Activated CD4-positive, alpha-beta T cell treated with anti-CD3 and anti-CD28 coated beads, Interleukin-2, Interleukin-4, amounts not matched to agents 100 ng/mL and 50 ng/mL, durations not matched to agents 16 hours and 8 hours (primary cell): ENCODE data around the gene EFHC2.
A peak's percentile ranks its signal among the peaks of the same experiment; 100 is the strongest.
"Not testable (repeated sequence)": the region's sequence is repeated elsewhere in the genome, so short reads cannot be mapped to it uniquely, and the experiment has no call there.

Source experiments
- DNase-seq: peaks from one replicate; pipeline ENCODE4 v3.0.0-alpha.2; 2020; ENCODE audit warnings: low spot score

Gene EFHC2

GRCh38 chrX:44299177-44299576, 44.3 kb downstream of the EFHC2 start:
- DNase-seq, result no peak

- no peak for DNase-seq
Observed at GRCh38 chrX:44291468-44292092, 51.9 kb downstream of the EFHC2 start.

- DNase-seq, result no peak
Observed at GRCh38 chrX:44290718-44291117, 52.8 kb downstream of the EFHC2 start.

DNA sequence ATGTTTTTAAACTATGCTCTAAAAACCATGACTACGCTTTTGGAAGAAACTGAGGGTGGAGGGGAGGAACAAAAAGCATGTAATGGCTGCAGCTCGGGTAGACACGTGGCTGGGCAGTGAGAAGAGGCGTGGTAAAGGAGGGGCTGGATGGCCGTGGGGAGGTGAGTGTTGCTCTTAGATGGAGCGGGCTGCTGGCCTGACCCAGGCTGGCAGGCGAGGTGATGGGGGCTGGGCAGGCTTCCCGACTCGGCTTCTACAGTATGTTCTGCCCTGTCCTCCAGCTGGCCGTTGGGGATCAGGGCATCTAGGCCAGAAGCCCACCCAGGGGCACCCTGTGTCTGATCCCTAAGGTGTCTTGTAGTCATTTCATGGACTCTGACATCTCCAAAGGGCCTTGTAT, 60.7 kb downstream of the EFHC2 start:
- DNase-seq, result no peak

GRCh38 chrX:44280116-44280515, 63.4 kb downstream of the EFHC2 start:
- no peak for DNase-seq

- DNase-seq, result no peak
Observed at GRCh38 chrX:44274096-44274495, 69.4 kb downstream of the EFHC2 start.

- no peak for DNase-seq
Observed at GRCh38 chrX:44267861-44268260, 75.6 kb downstream of the EFHC2 start.

GRCh38 chrX:44267116-44267515, 76.4 kb downstream of the EFHC2 start:
- DNase-seq, result no peak

- no peak for DNase-seq
Observed at GRCh38 chrX:44265559-44265958, 77.9 kb downstream of the EFHC2 start.

DNA sequence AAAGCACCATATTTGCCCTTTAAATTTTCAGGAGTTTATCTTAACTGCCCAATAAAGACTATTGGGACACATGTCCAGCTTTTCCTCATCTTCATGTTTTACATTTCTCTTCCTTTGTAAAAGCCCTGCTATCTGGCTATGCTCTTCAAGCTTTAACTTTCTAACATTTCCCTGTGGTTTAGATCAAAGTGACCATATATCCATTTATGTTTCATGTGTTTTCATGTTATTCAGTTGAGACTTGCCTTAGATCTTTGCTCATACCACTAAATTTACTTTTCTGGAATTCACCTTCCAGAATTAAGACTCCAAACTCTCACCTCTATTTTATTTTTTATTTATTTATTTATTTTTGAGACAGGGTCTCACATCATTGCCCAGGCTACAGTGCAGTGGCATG, 78.5 kb downstream of the EFHC2 start:
- no peak for DNase-seq

DNA sequence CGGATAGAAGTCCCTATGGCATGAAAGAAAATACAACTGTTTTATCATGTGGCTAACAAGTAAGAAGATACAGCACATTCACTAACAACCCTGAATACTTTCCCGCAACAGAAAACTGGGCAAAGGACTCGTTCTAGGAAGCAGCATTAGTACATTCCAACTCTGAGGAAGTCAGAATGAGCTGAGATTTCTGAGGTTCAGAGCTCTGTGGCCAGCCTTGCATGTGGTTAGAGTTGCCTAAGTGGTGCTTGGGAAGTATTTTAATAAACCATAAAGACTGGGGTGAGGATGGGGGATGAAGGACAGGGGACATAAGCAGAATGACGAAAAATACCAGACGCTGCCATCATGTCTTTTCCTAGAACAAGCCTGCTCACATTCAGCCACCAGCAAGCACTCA, 82.2 kb downstream of the EFHC2 start:
- no peak for DNase-seq

DNA sequence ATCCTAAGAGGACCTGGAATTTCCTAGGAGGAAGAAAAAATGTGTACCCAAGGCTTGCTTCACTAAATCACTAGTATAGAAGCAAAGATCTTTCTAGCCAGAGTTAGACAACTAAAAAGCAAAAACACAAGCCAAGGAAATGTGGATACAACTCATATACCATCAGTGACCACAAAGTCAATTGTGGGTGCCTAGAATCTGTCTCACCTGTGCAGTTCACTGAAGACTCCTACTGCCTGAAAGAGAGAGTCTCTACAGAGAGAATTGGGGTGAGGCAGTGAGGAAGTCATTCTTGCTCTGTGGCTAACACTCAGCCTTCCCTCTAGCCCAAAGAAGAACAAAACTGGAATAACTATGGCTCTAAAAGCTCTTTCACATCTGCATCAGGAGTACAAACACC, 82.9 kb downstream of the EFHC2 start:
- no peak for DNase-seq

DNA sequence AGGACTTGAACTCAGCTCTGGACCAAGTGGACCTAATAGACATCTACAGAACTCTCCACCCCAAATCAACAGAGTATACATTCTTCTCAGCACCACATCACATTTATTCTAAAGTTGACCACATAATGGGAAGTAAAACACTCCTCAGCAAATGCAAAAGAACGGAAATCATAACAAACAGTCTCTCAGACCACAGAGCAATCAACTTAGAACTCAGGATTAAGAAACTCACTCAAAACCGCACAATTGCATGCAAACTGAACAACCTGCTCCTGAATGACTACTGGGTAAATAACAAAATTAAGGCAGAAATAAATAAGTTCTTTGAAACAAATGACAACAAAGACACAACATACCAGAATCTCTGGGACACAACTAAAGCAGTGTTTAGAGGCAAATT, 87.7 kb downstream of the EFHC2 start:
- DNase-seq, result not testable (repeated sequence)

GRCh38 chrX:44253575-44253942, 89.9 kb downstream of the EFHC2 start:
- no peak for DNase-seq

GRCh38 chrX:44252688-44253574, 90.5 kb downstream of the EFHC2 start:
- peak; percentile 38 for DNase-seq

- no peak for DNase-seq
Observed at GRCh38 chrX:44247468-44247867, 96.0 kb downstream of the EFHC2 start.

- DNase-seq, result no peak
Observed at GRCh38 chrX:44246826-44247225, 96.6 kb downstream of the EFHC2 start.

GRCh38 chrX:44245733-44246132, 97.7 kb downstream of the EFHC2 start:
- DNase-seq, result no peak

DNA sequence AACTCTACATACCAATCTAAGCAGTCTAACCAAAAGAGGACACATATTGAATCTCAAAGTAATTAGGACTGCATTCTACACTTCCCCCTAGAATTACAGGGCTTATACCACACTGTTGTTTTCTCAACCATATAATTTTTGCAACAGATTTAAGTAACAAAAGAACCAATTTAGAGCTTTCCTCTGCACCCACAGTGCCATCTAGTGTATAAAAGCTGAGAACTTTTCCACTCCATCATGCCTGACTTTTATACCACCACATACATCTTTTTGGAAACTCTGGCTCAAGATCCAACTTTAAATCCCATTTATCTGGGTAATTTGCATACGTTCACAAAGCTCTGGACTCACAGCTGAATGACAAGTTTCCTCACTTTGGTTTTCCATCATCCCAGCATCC, 99.5 kb downstream of the EFHC2 start:
- peak; percentile 6 for DNase-seq

GRCh38 chrX:44241546-44241945, 101.9 kb downstream of the EFHC2 start:
- no peak for DNase-seq

- DNase-seq, result no peak
Observed at GRCh38 chrX:44240036-44240435, 103.4 kb downstream of the EFHC2 start.

GRCh38 chrX:44239036-44239435, 104.4 kb downstream of the EFHC2 start:
- no peak for DNase-seq

- DNase-seq, result no peak
Observed at GRCh38 chrX:44235534-44235933, 107.9 kb downstream of the EFHC2 start.

GRCh38 chrX:44234541-44234940, 108.9 kb downstream of the EFHC2 start:
- DNase-seq, result no peak
